GM12865 (cell line): ENCODE measurements around the gene UBE2D3.

Source experiments
- DNase-seq: peaks from one replicate; pipeline ENCODE4 v3.0.0; 2010; ENCODE audit warnings: low read depth
- H3K4me3 ChIP-seq: 2 replicates; pipeline ENCODE4 v1.5.1; 2011; ENCODE audit warnings: mild to moderate bottlenecking, low read depth, low read length, control low read depth
- CTCF ChIP-seq: IDR thresholded peaks from 2 replicates; pipeline ENCODE4 v1.5.1; 2011; ENCODE audit warnings: low read length, control low read depth, low read depth, inconsistent platforms; ENCODE audit not compliant: insufficient read depth; ENCODE audit errors: missing control alignments

Gene UBE2D3

GRCh38 chr4:102828497-102828808 lies 1.1 kb upstream of the UBE2D3 start:
- DNase-seq = no peak
- no peak for TF ChIP-seq CTCF

GRCh38 chr4:102827674-102828496 lies 534 bp upstream of the UBE2D3 start:
- H3K4me3 ChIP-seq = peak overlapping the region; percentile 92
- peak; percentile 100 for DNase-seq
- TF ChIP-seq CTCF = no peak

More at GRCh38 chr4:102828497-102828808, 1.1 kb upstream of the UBE2D3 start:
- H3K4me3 ChIP-seq = peak overlapping the region; percentile 75

GRCh38 chr4:102826105-102826889 lies 1.1 kb downstream of the UBE2D3 start:
- no peak for TF ChIP-seq CTCF
- peak overlapping the region; percentile 92 for H3K4me3 ChIP-seq
- DNase-seq = no peak

- no peak for TF ChIP-seq CTCF
- DNase-seq = peak; percentile 64
- H3K4me3 ChIP-seq = peak overlapping the region; percentile 92
These were observed 1.9 kb downstream of the UBE2D3 start for GRCh38 chr4:102825261-102826091.

- DNase-seq = no peak
- peak overlapping the region; percentile 92 for H3K4me3 ChIP-seq
- TF ChIP-seq CTCF = no peak
These were observed 3.0 kb downstream of the UBE2D3 start for GRCh38 chr4:102824398-102824797.

GRCh38 chr4:102823897-102824296 lies 3.5 kb downstream of the UBE2D3 start:
- TF ChIP-seq CTCF = no peak
- DNase-seq = no peak
- peak overlapping the region; percentile 92 for H3K4me3 ChIP-seq
